ENCODE data around the gene TMEM91. TPM values are rescaled to one million over a fixed set of nuclear protein-coding genes. Genes with fewer than 3 reads are reported as not detected.

TMEM91 gene
- total and polyA plus RNA-seq, 2 donors (not counting 3 experiments of a cell fraction or from before 2014, with no cell fraction given): 9.0 to 13.2 TPM

GRCh38 chr19:41352279-41352608 lies 24.1 kb upstream of the TMEM91 start:
- no peaks in the 10 kb centered on the region for H3K9me3 ChIP-seq (replicated peaks; ENCODE audit: control insufficient read depth, insufficient read depth, low read length)
- H3K4me1 ChIP-seq (ENCODE audit: control insufficient read depth, extremely low read depth, insufficient read depth, low read length): peaks cover 12% of the 10 kb centered on the region
- CTCF ChIA-PET: interaction anchor here (0.7 to 3.8 kb wide), 17 partner anchors 11 to 148 kb away, joined by 3 to 65 read pairs (median 8); partner anchors contain the start of genes B9D2, DMAC2 and HNRNPUL1
- no peaks in the 10 kb centered on the region for H4K20me1 ChIP-seq (replicated peaks; ENCODE audit: control insufficient read depth, extremely low read depth, insufficient read depth, low read length)
- DNase-seq (ENCODE audit: low read depth, low spot score) (no peak), FAIRE-seq (no peak)
- intact Hi-C loops (cut with micrococcal nuclease): loop anchor here (1.0 to 5.0 kb wide), 2 partner anchors 42 to 195 kb away; partner anchors contain the start of gene CCDC97
- H3K36me3 ChIP-seq (ENCODE audit: control insufficient read depth in 2 of 2, extremely low read depth in 1 of 2, insufficient read depth in 2 of 2, low read length in 2 of 2): peaks cover 2 to 6% of the 10 kb centered on the region in 2 experiments
- no peaks in the 10 kb centered on the region for H3K9me1 ChIP-seq (replicated peaks; ENCODE audit: control insufficient read depth, extremely low read depth, insufficient read depth, low read length)
- H3K4me2 ChIP-seq (ENCODE audit: insufficient read depth, low read length): peak overlapping the region; percentile 73
- H3K9ac ChIP-seq (replicated peaks; ENCODE audit: extremely low read depth, insufficient read depth, low read length): peak overlapping the region; percentile 83
- POLR2A ChIA-PET: interaction anchor here (0.8 to 1.5 kb wide), 3 partner anchors 11 to 31 kb away, joined by 3 to 4 read pairs (median 3); partner anchors contain the start of gene B9D2
- no TSS peak for BruUV-seq (replicated peaks)
- H2AFZ ChIP-seq (ENCODE audit: low read depth, low read length): no peak overlapping the region
- peaks cover 57% of the 10 kb centered on the region for H3K79me2 ChIP-seq (ENCODE audit: control insufficient read depth, insufficient read depth, low read length)
- H3K4me3 ChIP-seq (replicated peaks in 1 of 3; ENCODE audit: insufficient read depth in 1 of 3, low read depth in 1 of 3, low read length in 3 of 3): peak overlapping the region; percentile 75 to 99 (median 90)
- no peak for TF ChIP-seq GATA2 (IDR thresholded peaks at IDR 0.05; ENCODE audit: insufficient read depth, insufficient read length, low read depth, low read length)
- dilution Hi-C loops (cut with MboI; ENCODE audit: extremely low pct_ligation_motif_present, low sequenced_read_pairs): no loop called here
- peak overlapping the region; percentile 70 for H3K27ac ChIP-seq (ENCODE audit: insufficient read depth, low read depth, low read length)
- H3K27me3 ChIP-seq (ENCODE audit: control insufficient read depth in 2 of 2, insufficient read depth in 2 of 2, low read length in 2 of 2): no peaks in the 10 kb centered on the region

DNA sequence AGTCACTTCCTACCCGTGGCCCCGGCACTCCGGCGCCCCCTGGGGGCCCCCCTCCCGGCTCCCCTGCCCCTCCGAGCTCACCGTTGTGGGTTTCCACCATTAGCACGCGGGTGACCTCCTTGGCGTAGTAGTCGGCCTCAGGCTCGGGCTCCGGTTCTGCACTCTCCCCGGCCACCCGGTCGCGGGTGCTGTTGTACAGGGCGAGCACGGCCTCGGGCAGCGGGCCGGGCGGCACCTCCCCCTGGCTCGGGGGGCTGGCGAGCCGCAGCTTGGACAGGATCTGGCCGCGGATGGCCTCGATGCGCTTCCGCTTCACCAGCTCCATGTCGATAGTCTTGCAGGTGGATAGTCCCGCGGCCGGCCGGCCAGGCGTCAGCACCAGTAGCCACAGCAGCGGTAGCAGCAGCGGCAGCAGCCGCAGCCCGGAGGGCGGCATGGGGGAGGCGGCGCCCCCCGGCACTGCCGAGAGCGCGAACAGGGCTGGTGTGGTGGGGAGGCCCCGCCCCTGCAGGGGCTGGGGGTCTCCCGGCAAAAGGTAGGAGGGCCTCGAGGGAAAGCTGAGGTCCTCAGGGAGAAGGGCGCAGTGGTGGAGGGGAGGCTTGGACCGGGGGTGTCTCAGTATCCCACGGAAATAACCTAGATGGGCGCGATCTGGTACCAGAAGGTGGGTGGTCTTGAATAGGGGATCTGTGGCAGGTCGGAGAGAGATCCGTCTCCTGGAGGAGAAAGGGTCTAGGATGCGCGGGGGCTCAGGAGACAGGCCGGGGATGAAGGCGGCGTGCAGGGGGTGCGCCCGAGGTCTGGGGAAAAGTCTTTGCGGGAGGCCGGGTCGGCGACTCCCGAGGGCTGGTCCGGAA lies 23.5 kb upstream of the TMEM91 start:
- intact Hi-C loops (cut with micrococcal nuclease) (loop anchor here (1.0 to 5.0 kb wide), 3 partner anchors 43 to 194 kb away; partner anchors contain the start of gene CCDC97), dilution Hi-C loops (cut with MboI; ENCODE audit: extremely low pct_ligation_motif_present, low sequenced_read_pairs) (no loop called here)
- Histone ChIP-seq H3K27me3 (ENCODE audit: control insufficient read depth in 2 of 2, insufficient read depth in 2 of 2, low read length in 2 of 2) (no peaks in the 10 kb centered on the region), H3K79me2 (ENCODE audit: control insufficient read depth, insufficient read depth, low read length) (peaks cover 53% of the 10 kb centered on the region), H3K36me3 (ENCODE audit: control insufficient read depth in 2 of 2, extremely low read depth in 1 of 2, insufficient read depth in 2 of 2, low read length in 2 of 2) (peaks cover 2 to 4% of the 10 kb centered on the region in 2 experiments), H2AFZ (ENCODE audit: low read depth, low read length) (no peak overlapping the region), H4K20me1 (replicated peaks; ENCODE audit: control insufficient read depth, extremely low read depth, insufficient read depth, low read length) (no peaks in the 10 kb centered on the region), H3K4me2 (ENCODE audit: insufficient read depth, low read length) (peak overlapping the region; percentile 73), H3K4me1 (ENCODE audit: control insufficient read depth, extremely low read depth, insufficient read depth, low read length) (peaks cover 12% of the 10 kb centered on the region), H3K9me3 (replicated peaks; ENCODE audit: control insufficient read depth, insufficient read depth, low read length) (no peaks in the 10 kb centered on the region), H3K27ac (ENCODE audit: insufficient read depth, low read depth, low read length) (peak overlapping the region; percentile 70), H3K9ac (replicated peaks; ENCODE audit: extremely low read depth, insufficient read depth, low read length) (peak overlapping the region; percentile 83), H3K9me1 (replicated peaks; ENCODE audit: control insufficient read depth, extremely low read depth, insufficient read depth, low read length) (no peaks in the 10 kb centered on the region), H3K4me3 (replicated peaks in 1 of 3; ENCODE audit: insufficient read depth in 1 of 3, low read depth in 1 of 3, low read length in 3 of 3) (peak overlapping the region; percentile 75 to 99 (median 90))
- ChIA-PET POLR2A (interaction anchor here (0.8 to 2.0 kb wide), 4 partner anchors 11 to 31 kb away, joined by 3 to 8 read pairs (median 4); partner anchors contain the start of gene B9D2), CTCF (interaction anchor here (0.6 to 3.8 kb wide), 21 partner anchors 11 to 148 kb away, joined by 3 to 65 read pairs (median 7); partner anchors contain the start of genes B9D2, DMAC2 and HNRNPUL1)
- FAIRE-seq: no peak
- DNase-seq (ENCODE audit: low read depth, low spot score): peak; percentile 69
- TF ChIP-seq CTCF (IDR thresholded peaks at IDR 0.05; ENCODE audit: extremely low read depth in 1 of 2, insufficient read depth in 1 of 2, low read depth in 1 of 2, low read length in 2 of 2) (peak; percentile 51 to 78), POLR2AphosphoS5 (IDR thresholded peaks at IDR 0.05; ENCODE audit: insufficient read depth, low read depth, low read length) (no peak)
- no TSS peak for BruUV-seq (replicated peaks)
